ENCODE results near the gene HIPK3.

DNA sequence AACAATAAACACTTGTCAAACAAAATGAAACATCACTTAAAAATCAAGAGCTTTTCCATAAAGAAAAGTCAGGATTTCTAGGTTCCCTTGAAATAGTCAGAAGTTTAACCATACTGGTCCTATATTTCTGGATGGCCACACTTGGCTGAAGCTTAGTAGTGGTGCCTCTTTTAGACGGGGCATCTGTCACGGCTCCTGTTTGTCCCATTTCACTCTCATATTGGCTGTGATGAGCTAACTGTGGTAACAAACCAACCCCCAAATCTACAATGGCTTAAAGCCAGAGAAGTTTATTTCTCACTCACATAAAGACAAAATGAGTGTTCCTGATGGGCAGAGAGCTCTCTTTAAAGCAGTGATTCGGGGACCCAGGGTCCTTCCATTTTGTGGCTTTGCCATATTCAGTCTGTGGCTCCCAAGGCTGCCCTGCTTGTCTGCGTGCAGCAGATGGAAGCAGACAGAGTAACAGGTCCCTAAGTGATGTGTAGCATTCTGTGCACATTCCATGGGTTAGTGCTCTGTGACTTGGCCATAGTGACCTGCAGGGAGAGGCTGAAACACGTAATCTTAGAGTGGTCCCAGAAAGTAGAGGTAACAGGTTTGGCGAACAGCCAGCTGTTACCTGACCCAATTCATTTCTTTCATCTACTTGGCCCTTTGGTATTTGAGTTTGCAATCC lies 137.4 kb downstream of the HIPK3 start:
- TF ChIP-seq POLR2A (IDR thresholded peaks at IDR 0.05; ENCODE audit: low read length): no peak
- no peak for TF ChIP-seq GATA1 (IDR thresholded peaks at IDR 0.05; ENCODE audit: low read depth, low read length)
